Uterus (tissue), 4 donors: ENCODE data around the gene JARID2. TPM values are rescaled to one million over a fixed set of nuclear protein-coding genes. Genes with fewer than 3 reads are reported as not detected.
"Not testable (repeated sequence)": the region's sequence is repeated elsewhere in the genome, so short reads cannot be mapped to it uniquely, and the experiment has no call there.

Experiments used
- DNase-seq, 2 donors: peaks; one replicate each; pipeline ENCODE4 v3.0.0-alpha.2; 2019 to 2020
- H3K27ac ChIP-seq, 2 donors: fragments of 200-600 bp; sonication (generic); 1 replicate in 1 of 2; 2 replicates in 1 of 2; pipeline ENCODE4 v1.5.1; 2016 to 2018
- H3K27me3 ChIP-seq, 2 donors: fragments of 200-600 bp; sonication (generic); one replicate each; pipeline ENCODE4 v1.5.1; 2018 to 2019; ENCODE audit warnings: control low read depth in 1 of 2
- H3K36me3 ChIP-seq, 2 donors: fragments of 200-600 bp; sonication (generic); one replicate each; pipeline ENCODE4 v1.5.1; 2019; ENCODE audit warnings: control low read depth in 1 of 2
- H3K4me1 ChIP-seq, 2 donors: fragments of 200-600 bp; sonication (generic); one replicate each; pipeline ENCODE4 v1.5.1; 2018 to 2019; ENCODE audit warnings: control low read depth in 1 of 2
- H3K4me3 ChIP-seq, 2 donors: fragments of 200-600 bp; sonication (generic); 1 replicate in 1 of 2; 2 replicates in 1 of 2; pipeline ENCODE4 v1.5.1; 2018 to 2019; ENCODE audit warnings: mild to moderate bottlenecking in 1 of 2
- H3K9me3 ChIP-seq, 2 donors: fragments of 200-600 bp; sonication (generic); one replicate each; pipeline ENCODE4 v1.5.1; 2019; ENCODE audit warnings: control low read depth in 1 of 2
- POLR2A ChIP-seq, 2 donors: fragments of 450-650 bp; IDR thresholded peaks; one replicate each; pipeline ENCODE4 v1.6.1; 2016; ENCODE audit warnings: antibody characterized with exemption in 2 of 2, mild to moderate bottlenecking in 1 of 2, moderate library complexity in 1 of 2
- intact Hi-C: fragments of 100-400 bp; cut with DNase I; formaldehyde crosslinking; loops from one replicate; pipeline ENCODE4 v1.15.1; 2023; ENCODE audit warnings: low total_unique reads
- total RNA-seq, 4 donors: library from RNA; depleted of rRNA in 3 of 4; stranded (reverse); fragments of >200 nt in 3 of 4; gene quantifications; one replicate each; pipeline versions ENCODE4 v1.1.0 to v1.2.4, GENCODE V29; 2014 to 2023
- TF ChIP-seq, protein P1 (sequence below), 4 experiments: fragments of 200-600 bp in 2 of 4; fragments of 450-650 bp in 2 of 4; sonication (generic) in 2 of 4; IDR thresholded peaks; one replicate each; pipeline ENCODE4 v1.5.1; 2016 to 2019; ENCODE audit warnings: antibody characterized with exemption in 4 of 4, mild to moderate bottlenecking in 2 of 4, moderate library complexity in 1 of 4
- donor health status: DM: yes; HTN: yes; CAD: no.

JARID2 gene
- total RNA-seq, 4 donors from 2014 or later: 2.6 to 15.8 (median 8.0) TPM

- intact Hi-C loops: no loop called here
- Histone ChIP-seq H3K27ac (no peak overlapping the region), H3K36me3 (no peaks in the 10 kb centered on the region), H3K27me3 (no peaks in the 10 kb centered on the region), H3K9me3 (no peaks in the 10 kb centered on the region), H3K4me1 (peaks cover 0 to 11% of the 10 kb centered on the region in 2 donors), H3K4me3 (no peak overlapping the region)
- DNase-seq: no peak
- no peak for TF ChIP-seq POLR2A (IDR thresholded peaks at IDR 0.05)
- TF ChIP-seq, protein P1, sequence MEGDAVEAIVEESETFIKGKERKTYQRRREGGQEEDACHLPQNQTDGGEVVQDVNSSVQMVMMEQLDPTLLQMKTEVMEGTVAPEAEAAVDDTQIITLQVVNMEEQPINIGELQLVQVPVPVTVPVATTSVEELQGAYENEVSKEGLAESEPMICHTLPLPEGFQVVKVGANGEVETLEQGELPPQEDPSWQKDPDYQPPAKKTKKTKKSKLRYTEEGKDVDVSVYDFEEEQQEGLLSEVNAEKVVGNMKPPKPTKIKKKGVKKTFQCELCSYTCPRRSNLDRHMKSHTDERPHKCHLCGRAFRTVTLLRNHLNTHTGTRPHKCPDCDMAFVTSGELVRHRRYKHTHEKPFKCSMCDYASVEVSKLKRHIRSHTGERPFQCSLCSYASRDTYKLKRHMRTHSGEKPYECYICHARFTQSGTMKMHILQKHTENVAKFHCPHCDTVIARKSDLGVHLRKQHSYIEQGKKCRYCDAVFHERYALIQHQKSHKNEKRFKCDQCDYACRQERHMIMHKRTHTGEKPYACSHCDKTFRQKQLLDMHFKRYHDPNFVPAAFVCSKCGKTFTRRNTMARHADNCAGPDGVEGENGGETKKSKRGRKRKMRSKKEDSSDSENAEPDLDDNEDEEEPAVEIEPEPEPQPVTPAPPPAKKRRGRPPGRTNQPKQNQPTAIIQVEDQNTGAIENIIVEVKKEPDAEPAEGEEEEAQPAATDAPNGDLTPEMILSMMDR (IDR thresholded peaks at IDR 0.05): no peak
Observed at GRCh38 chr6:15284743-15285142, 38.9 kb downstream of the JARID2 start.

DNA sequence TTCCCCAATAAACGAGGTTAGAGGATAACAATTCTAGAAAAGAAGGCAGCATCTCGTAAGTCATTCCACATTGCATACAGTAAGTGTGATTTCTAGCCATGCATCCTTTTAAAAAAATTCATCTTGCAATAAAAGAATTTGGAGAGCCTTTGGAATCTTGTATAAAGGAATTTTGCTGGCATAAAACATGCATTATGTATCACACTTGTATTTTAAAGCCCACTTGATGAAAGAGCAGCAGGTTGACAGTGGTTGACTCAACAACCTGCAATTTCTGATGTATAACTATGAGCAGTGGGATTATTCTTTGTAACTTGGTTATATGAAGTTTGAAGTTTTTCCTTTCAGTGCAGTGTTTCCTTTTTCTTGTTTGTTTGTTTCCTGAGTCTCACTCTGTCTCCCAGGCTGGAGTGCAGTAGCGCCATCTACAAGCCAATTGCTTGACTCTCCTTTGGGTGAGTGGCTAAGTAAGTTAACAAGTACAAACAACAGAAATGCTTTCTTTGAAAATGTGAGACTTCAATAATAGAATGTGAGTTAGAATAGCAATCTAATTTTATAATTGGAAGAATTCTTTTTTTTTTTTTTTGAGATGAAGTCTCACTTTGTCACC is 39.9 kb downstream of the JARID2 start:
- no peaks in the 10 kb centered on the region for H3K36me3 ChIP-seq
- H3K27me3 ChIP-seq: no peaks in the 10 kb centered on the region
- no peak for TF ChIP-seq POLR2A (IDR thresholded peaks at IDR 0.05)
- TF ChIP-seq, protein P1 (IDR thresholded peaks at IDR 0.05): no peak
- no peak overlapping the region for H3K27ac ChIP-seq
- no peaks in the 10 kb centered on the region for H3K9me3 ChIP-seq
- peaks cover 0 to 6% of the 10 kb centered on the region in 2 donors for H3K4me1 ChIP-seq
- intact Hi-C loops: no loop called here
- no peak for DNase-seq
- H3K4me3 ChIP-seq: no peak overlapping the region

DNA sequence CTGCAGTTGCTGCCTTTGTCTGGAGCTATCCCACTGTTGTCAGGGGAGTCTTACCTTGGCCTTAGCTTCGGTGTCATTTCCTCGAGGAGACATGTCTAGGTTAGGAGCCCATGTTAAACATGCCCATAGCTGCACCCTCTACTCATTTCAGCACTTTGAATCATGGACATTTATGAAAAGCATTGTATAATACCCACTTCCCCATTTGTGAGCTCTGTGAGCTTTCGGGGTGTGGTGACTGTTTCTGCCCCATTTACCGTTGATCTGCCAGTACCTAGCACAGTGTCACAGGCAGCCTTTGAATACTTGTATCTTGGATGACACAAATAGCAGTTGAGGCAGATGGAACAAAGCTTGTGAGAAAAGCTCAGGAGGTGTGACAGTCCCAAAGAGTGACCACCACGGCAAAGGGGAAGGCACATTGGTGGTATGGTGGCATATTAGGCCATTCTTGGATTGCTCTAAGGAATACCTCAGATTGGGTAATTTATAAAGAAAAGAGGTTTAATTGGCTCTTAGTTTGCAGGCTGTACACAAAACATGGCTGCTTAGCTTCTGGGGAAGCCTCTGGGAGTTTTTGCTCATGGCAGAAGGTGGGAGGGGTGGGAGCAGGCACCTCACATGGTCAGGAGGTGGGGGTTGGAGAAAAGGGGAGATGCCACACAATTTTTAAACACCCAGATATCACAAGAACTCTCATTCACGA is 42.0 kb downstream of the JARID2 start:
- intact Hi-C loops: no loop called here
- Histone ChIP-seq H3K4me3 (no peak overlapping the region), H3K27me3 (no peaks in the 10 kb centered on the region), H3K9me3 (no peaks in the 10 kb centered on the region), H3K27ac (no peak overlapping the region), H3K36me3 (no peaks in the 10 kb centered on the region), H3K4me1 (no peaks in the 10 kb centered on the region)
- no peak for DNase-seq
- TF ChIP-seq POLR2A (IDR thresholded peaks at IDR 0.05): no peak
- TF ChIP-seq, protein P1 (IDR thresholded peaks at IDR 0.05): no peak

GRCh38 chr6:15288856-15289255 is 43.0 kb downstream of the JARID2 start:
- H3K27ac ChIP-seq: no peak overlapping the region
- no peak for DNase-seq
- no peaks in the 10 kb centered on the region for H3K27me3 ChIP-seq
- no peak overlapping the region for H3K4me3 ChIP-seq
- TF ChIP-seq, protein P1 (IDR thresholded peaks at IDR 0.05): no peak
- no peak for TF ChIP-seq POLR2A (IDR thresholded peaks at IDR 0.05)
- intact Hi-C loops: no loop called here
- H3K4me1 ChIP-seq: no peaks in the 10 kb centered on the region
- no peaks in the 10 kb centered on the region for H3K36me3 ChIP-seq
- H3K9me3 ChIP-seq: no peaks in the 10 kb centered on the region

- H3K27me3 ChIP-seq, intact Hi-C loops, H3K4me1 ChIP-seq, H3K27ac ChIP-seq, H3K36me3 ChIP-seq, H3K9me3 ChIP-seq, DNase-seq, H3K4me3 ChIP-seq: not testable (repeated sequence)
Observed at GRCh38 chr6:15289456-15289855, 43.6 kb downstream of the JARID2 start.
